K562 (cell line): ENCODE data around the gene TUT1. TPM values are rescaled to one million over a fixed set of nuclear protein-coding genes. Genes with fewer than 3 reads are reported as not detected.

ENCODE experiments used
- ATF2 ChIP-seq: sonication (generic); formaldehyde crosslinking; IDR thresholded peaks from 2 replicates; pipeline ENCODE4 v1.8.1; 2022; ENCODE audit warnings: missing genetic modification reagents
- CHCHD3 ChIP-seq: fragments of 250-450 bp; sonication (Bioruptor Pico); IDR thresholded peaks from 2 replicates; pipeline ENCODE4 v2.1.2; 2022; ENCODE audit warnings: mild to moderate bottlenecking
- CREB5 ChIP-seq: fragments of 250-450 bp; sonication (Bioruptor Pico); IDR thresholded peaks from 2 replicates; pipeline ENCODE4 v1.5.0; 2020; ENCODE audit warnings: mild to moderate bottlenecking
- E4F1 ChIP-seq: fragments of 250-450 bp; sonication (Bioruptor Pico); IDR thresholded peaks from 2 replicates; pipeline ENCODE4 v1.5.0; 2021; ENCODE audit warnings: mild to moderate bottlenecking, borderline replicate concordance
- KDM5B ChIP-seq: fragments of 200-600 bp; sonication (generic); IDR thresholded peaks from 2 replicates; pipeline ENCODE4 v1.6.1; 2012; ENCODE audit warnings: low read depth, mild to moderate bottlenecking, moderate library complexity, low read length, control low read depth, inconsistent platforms; ENCODE audit not compliant: insufficient replicate concordance
- NCOA2 ChIP-seq, 2 experiments: fragments of 450-650 bp; IDR thresholded peaks; 2 replicates each; pipeline ENCODE4 v1.6.1; 2018; ENCODE audit warnings: mild to moderate bottlenecking in 2 of 2, moderate library complexity in 1 of 2; ENCODE audit not compliant: partially characterized antibody in 2 of 2
- RBM14 ChIP-seq: fragments of 200-400 bp; formaldehyde crosslinking; IDR thresholded peaks from 2 replicates; pipeline ENCODE4 v1.6.1; 2018; ENCODE audit warnings: low read depth, mild to moderate bottlenecking, low read length, moderate library complexity, borderline replicate concordance; ENCODE audit not compliant: insufficient read depth
- ZBTB5 ChIP-seq: fragments of 450-650 bp; IDR thresholded peaks from 2 replicates; pipeline ENCODE4 v1.6.1; 2017; ENCODE audit warnings: antibody characterized with exemption
- ZNF134 ChIP-seq: fragments of 250-450 bp; sonication (Bioruptor Pico); conservative IDR thresholded peaks from 2 replicates; pipeline ENCODE4 v1.4.0; 2020
- ZNF217 ChIP-seq: sonication (generic); formaldehyde crosslinking; IDR thresholded peaks from 2 replicates; pipeline ENCODE4 v1.8.0; 2022; ENCODE audit warnings: mild to moderate bottlenecking, missing genetic modification reagents
- ZNF354B ChIP-seq: fragments of 250-450 bp; sonication (Bioruptor Pico); IDR thresholded peaks from 2 replicates; pipeline ENCODE4 v1.4.0; 2020
- ZNF436 ChIP-seq: fragments of 250-450, 450-650 bp; sonication (Bioruptor Pico); formaldehyde crosslinking; IDR thresholded peaks from 2 replicates; pipeline ENCODE4 v1.7.0; 2020; ENCODE audit warnings: mild to moderate bottlenecking
- polyA plus RNA-seq, 8 experiments: library from polyadenylated mRNA; depleted of rRNA in 4 of 8; stranded (reverse) in 5 of 8; unstranded in 3 of 8; fragments of >200 nt; fragmentation: Nextera tagmentation in 2 of 8; fragmentation: Illumina TruSeq in 1 of 8; extraction: Ambion mirVana in 2 of 8; extraction: Trizol in 1 of 8; gene quantifications; 2 replicates each; pipeline versions ENCODE4 v1.2.1 to v1.2.3, GENCODE V29; 2011 to 2014; ENCODE audit warnings: inconsistent platforms in 1 of 8, missing spikeins in 1 of 8
- total RNA-seq, 7 experiments: library from RNA; depleted of rRNA in 6 of 7; stranded (reverse); fragments of >200 nt in 6 of 7; fragmentation: Illumina TruSeq in 2 of 7; extraction: Trizol in 2 of 7; gene quantifications; 2 replicates each; pipeline versions ENCODE4 v1.2.1 to v1.2.3, GENCODE V29; 2011 to 2021; ENCODE audit warnings: low replicate concordance in 1 of 7
- TF ChIP-seq, protein P1 (sequence below): fragments of 450-650 bp; formaldehyde crosslinking; IDR thresholded peaks from 2 replicates; pipeline ENCODE4 v1.4.0; 2020; ENCODE audit warnings: mild to moderate bottlenecking, moderate library complexity
- TF ChIP-seq, protein P2 (sequence below): sonication (generic); formaldehyde crosslinking; IDR thresholded peaks from 2 replicates; pipeline ENCODE4 v1.4.0; 2020; ENCODE audit warnings: mild to moderate bottlenecking, missing genetic modification reagents

TUT1 gene
- total and polyA plus RNA-seq, 9 of the 15 experiments (the other 6 are each of a cell fraction or from before 2014, with no cell fraction given), result 0.66 to 44.3 (median 15.7) TPM

- TF ChIP-seq ATF2 (CRISPR knock-in tag), result no peak
- no peak for TF ChIP-seq RBM14
- TF ChIP-seq, protein P1, sequence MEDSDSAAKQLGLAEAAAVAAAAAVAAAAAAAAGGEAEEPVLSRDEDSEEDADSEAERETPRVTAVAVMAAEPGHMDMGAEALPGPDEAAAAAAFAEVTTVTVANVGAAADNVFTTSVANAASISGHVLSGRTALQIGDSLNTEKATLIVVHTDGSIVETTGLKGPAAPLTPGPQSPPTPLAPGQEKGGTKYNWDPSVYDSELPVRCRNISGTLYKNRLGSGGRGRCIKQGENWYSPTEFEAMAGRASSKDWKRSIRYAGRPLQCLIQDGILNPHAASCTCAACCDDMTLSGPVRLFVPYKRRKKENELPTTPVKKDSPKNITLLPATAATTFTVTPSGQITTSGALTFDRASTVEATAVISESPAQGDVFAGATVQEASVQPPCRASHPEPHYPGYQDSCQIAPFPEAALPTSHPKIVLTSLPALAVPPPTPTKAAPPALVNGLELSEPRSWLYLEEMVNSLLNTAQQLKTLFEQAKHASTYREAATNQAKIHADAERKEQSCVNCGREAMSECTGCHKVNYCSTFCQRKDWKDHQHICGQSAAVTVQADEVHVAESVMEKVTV, result no peak
- TF ChIP-seq ZNF436, result no peak
- no peak for TF ChIP-seq ZNF354B (CRISPR knock-in tag)
- TF ChIP-seq ZBTB5, result no peak
- no peak for TF ChIP-seq CREB5 (CRISPR knock-in tag)
- TF ChIP-seq NCOA2 (IDR thresholded peaks at IDR 0.05; ENCODE audit: partially characterized antibody in 2 of 2), result no peak
- TF ChIP-seq, protein P2, sequence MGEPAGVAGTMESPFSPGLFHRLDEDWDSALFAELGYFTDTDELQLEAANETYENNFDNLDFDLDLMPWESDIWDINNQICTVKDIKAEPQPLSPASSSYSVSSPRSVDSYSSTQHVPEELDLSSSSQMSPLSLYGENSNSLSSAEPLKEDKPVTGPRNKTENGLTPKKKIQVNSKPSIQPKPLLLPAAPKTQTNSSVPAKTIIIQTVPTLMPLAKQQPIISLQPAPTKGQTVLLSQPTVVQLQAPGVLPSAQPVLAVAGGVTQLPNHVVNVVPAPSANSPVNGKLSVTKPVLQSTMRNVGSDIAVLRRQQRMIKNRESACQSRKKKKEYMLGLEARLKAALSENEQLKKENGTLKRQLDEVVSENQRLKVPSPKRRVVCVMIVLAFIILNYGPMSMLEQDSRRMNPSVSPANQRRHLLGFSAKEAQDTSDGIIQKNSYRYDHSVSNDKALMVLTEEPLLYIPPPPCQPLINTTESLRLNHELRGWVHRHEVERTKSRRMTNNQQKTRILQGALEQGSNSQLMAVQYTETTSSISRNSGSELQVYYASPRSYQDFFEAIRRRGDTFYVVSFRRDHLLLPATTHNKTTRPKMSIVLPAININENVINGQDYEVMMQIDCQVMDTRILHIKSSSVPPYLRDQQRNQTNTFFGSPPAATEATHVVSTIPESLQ (CRISPR knock-in tag), result no peak
- no peak for TF ChIP-seq ZNF134
- TF ChIP-seq KDM5B, result no peak
- no peak for TF ChIP-seq ZNF217 (CRISPR knock-in tag)
- TF ChIP-seq CHCHD3 (CRISPR knock-in tag), result no peak
- TF ChIP-seq E4F1 (CRISPR knock-in tag), result no peak
Measured at GRCh38 chr11:62602141-62603071, 11.1 kb upstream of the TUT1 start (continued).
